HEK293 (cell line): ENCODE results near the gene ODAD3.

Source experiments
- ATF2 ChIP-seq: fragments of 450-650 bp; formaldehyde crosslinking; IDR thresholded peaks from 2 replicates; pipeline ENCODE4 v1.5.1; 2016; ENCODE audit warnings: missing biosample characterization, missing genetic modification characterization, low read depth
- CTCF ChIP-seq: fragments of 450-650 bp; formaldehyde crosslinking; IDR thresholded peaks from 2 replicates; pipeline ENCODE4 v1.5.1; 2016; ENCODE audit warnings: missing biosample characterization, missing genetic modification characterization
- IKZF3 ChIP-seq: fragments of 450-650 bp; IDR thresholded peaks from 2 replicates; pipeline ENCODE4 v1.5.0; 2018; ENCODE audit warnings: missing biosample characterization, mild to moderate bottlenecking, missing genetic modification characterization, moderate library complexity
- MZF1 ChIP-seq: fragments of 450-650 bp; formaldehyde crosslinking; IDR thresholded peaks from 2 replicates; pipeline ENCODE4 v1.5.1; 2017; ENCODE audit warnings: missing biosample characterization, missing genetic modification characterization, borderline replicate concordance
- REST ChIP-seq: fragments of 450-650 bp; formaldehyde crosslinking; IDR thresholded peaks from 2 replicates; pipeline ENCODE4 v1.5.1; 2016; ENCODE audit warnings: missing biosample characterization, missing genetic modification characterization
- ZBTB7A ChIP-seq: fragments of 450-650 bp; formaldehyde crosslinking; IDR thresholded peaks from 2 replicates; pipeline ENCODE4 v1.5.1; 2016; ENCODE audit warnings: low read depth, missing biosample characterization, missing genetic modification characterization
- ZNF10 ChIP-seq: fragments of 450-650 bp; formaldehyde crosslinking; IDR thresholded peaks from 2 replicates; pipeline ENCODE4 v1.5.1; 2017; ENCODE audit warnings: missing biosample characterization, missing genetic modification characterization
- ZNF146 ChIP-seq: fragments of 450-650 bp; formaldehyde crosslinking; IDR thresholded peaks from 2 replicates; pipeline ENCODE4 v1.5.1; 2016; ENCODE audit warnings: missing biosample characterization, missing genetic modification characterization
- ZNF274 ChIP-seq, 2 experiments: fragments of 200-500 bp in 1 of 2; fragments of 450-650 bp in 1 of 2; sonication (Bioruptor generic) in 1 of 2; formaldehyde crosslinking in 1 of 2; IDR thresholded peaks; 2 replicates each; pipeline versions ENCODE4 v1.5.1 to v1.6.1; 2014 to 2016; ENCODE audit warnings: borderline replicate concordance in 1 of 2, inconsistent platforms in 1 of 2, low read length in 1 of 2, missing biosample characterization in 1 of 2, missing genetic modification characterization in 1 of 2
- ZNF561 ChIP-seq: fragments of 450-650 bp; IDR thresholded peaks from 2 replicates; pipeline ENCODE4 v1.5.1; 2018; ENCODE audit warnings: missing biosample characterization, missing genetic modification characterization, borderline replicate concordance

GRCh38 chr19:11478167-11479089 lies 43.5 kb upstream of the ODAD3 start:
- TF ChIP-seq MZF1 (no peak), ZNF274 (IDR thresholded peaks at IDR 0.05; ENCODE audit: low read length) (no peak), ZNF274 (tag by site-specific recombination; IDR thresholded peaks at IDR 0.05; ENCODE audit: borderline replicate concordance) (no peak), CTCF (tag by site-specific recombination) (no peak), ATF2 (no peak), ZNF146 (no peak), ZNF561 (tag by site-specific recombination) (no peak), ZBTB7A (tag by site-specific recombination) (no peak), REST (tag by site-specific recombination) (no peak), IKZF3 (tag by site-specific recombination) (no peak), ZNF10 (tag by site-specific recombination) (no peak)
